HCT116 (cell line): ENCODE results near the gene SIGLEC11. TPM values are rescaled to one million over a fixed set of nuclear protein-coding genes. Genes with fewer than 3 reads are reported as not detected.
A peak's percentile ranks its signal among the peaks of the same experiment; 100 is the strongest.

Source experiments
- ATAC-seq: fragments of 200-7000 bp; cut with Tn5 transposase; 2 replicates; pipeline ENCODE4 v1.9.1; 2020; ENCODE audit warnings: mild to moderate bottlenecking, moderate library complexity
- BruUV-seq: library from RNA; stranded (reverse); fragments of 400-500 nt; replicated peaks from 2 replicates; lab custom pipeline; 2021; lab: Mats Ljungman, UMichigan
- CTCF ChIA-PET: fragments of 300-600 bp; sonication (Branson Sonifier 250); formaldehyde crosslinking; loops from one replicate; lab custom pipeline; 2021; ENCODE audit warnings: antibody characterized with exemption; lab: Charles Lee
- POLR2A ChIA-PET: fragments of 300-600, 350-600 bp; sonication (Branson Sonifier 250); formaldehyde crosslinking; loops from one replicate; lab custom pipeline; 2021; ENCODE audit warnings: antibody characterized with exemption; lab: Charles Lee
- RAD21 ChIA-PET, 2 experiments: fragments of 300-600 bp; sonication (Branson Sonifier 250); formaldehyde crosslinking; loops; one replicate each; lab custom pipeline; 2023; ENCODE audit warnings: low total read pairs in 2 of 2; ENCODE audit not compliant: uncharacterized antibody in 2 of 2, unreplicated experiment in 2 of 2, low non-redundant PET in 1 of 2; lab: Charles Lee
- DNase-seq: peaks from one replicate; pipeline ENCODE4 v3.0.0-alpha.2; 2010; ENCODE audit warnings: low read depth, low spot score
- H2AFZ ChIP-seq: fragments of 200-600 bp; shearing (Covaris generic), sonication (generic); 2 replicates; pipeline ENCODE4 v1.6.1; 2017; ENCODE audit warnings: low read depth, mixed run types, mixed read lengths, antibody characterized with exemption, low read length; ENCODE audit not compliant: poor library complexity, severe bottlenecking
- H3K27ac ChIP-seq: 2 replicates; pipeline ENCODE4 v1.5.1; 2012; ENCODE audit warnings: low read depth, low read length
- H3K27me3 ChIP-seq: fragments of 200-600 bp; sonication (generic); 2 replicates; pipeline ENCODE4 v1.6.1; 2016; ENCODE audit warnings: mixed run types, low read length, mixed read lengths; ENCODE audit not compliant: insufficient read depth
- H3K36me3 ChIP-seq, 2 experiments: fragments of 200-500 bp in 1 of 2; fragments of 200-600 bp in 1 of 2; sonication (Bioruptor generic) in 1 of 2; sonication (generic) in 1 of 2; 2 replicates each; pipeline versions ENCODE4 v1.5.1 to v1.6.1; 2014 to 2016; ENCODE audit warnings: low read length in 2 of 2, inconsistent platforms in 1 of 2, mixed read lengths in 1 of 2, mixed run types in 1 of 2; ENCODE audit not compliant: insufficient read depth in 2 of 2, control insufficient read depth in 1 of 2
- H3K4me1 ChIP-seq, 2 experiments: fragments of 200-600 bp in 1 of 2; sonication (generic) in 1 of 2; 2 replicates each; pipeline versions ENCODE4 v1.5.1 to v1.6.1; 2012 to 2017; ENCODE audit warnings: low read length in 2 of 2, inconsistent platforms in 1 of 2, mild to moderate bottlenecking in 1 of 2, mixed read lengths in 1 of 2, mixed run types in 1 of 2, moderate library complexity in 1 of 2; ENCODE audit not compliant: insufficient read depth in 2 of 2, control insufficient read depth in 1 of 2
- H3K4me2 ChIP-seq: fragments of 200-600 bp; sonication (generic); 2 replicates; pipeline ENCODE4 v1.6.1; 2017; ENCODE audit warnings: mixed run types, low read length, mixed read lengths
- H3K4me3 ChIP-seq, 2 experiments: fragments of 200-600 bp in 1 of 2; sonication (generic) in 1 of 2; replicated peaks in 1 of 2; 2 replicates each; pipeline ENCODE4 v1.5.1; 2011 to 2016; ENCODE audit warnings: low read length in 2 of 2, control low read depth in 1 of 2, low read depth in 1 of 2, mild to moderate bottlenecking in 1 of 2, mixed read lengths in 1 of 2, mixed run types in 1 of 2
- H3K79me2 ChIP-seq: fragments of 200-600 bp; sonication (generic); 2 replicates; pipeline ENCODE4 v1.6.1; 2017; ENCODE audit warnings: mild to moderate bottlenecking, mixed run types, low read length, moderate library complexity, mixed read lengths; ENCODE audit not compliant: insufficient read depth
- H3K9ac ChIP-seq: fragments of 200-600 bp; sonication (generic); 2 replicates; pipeline ENCODE4 v1.6.1; 2016; ENCODE audit warnings: low read length, mixed read lengths
- H3K9me2 ChIP-seq: fragments of 200-600 bp; sonication (generic), shearing (Covaris generic); 2 replicates; pipeline ENCODE4 v1.6.1; 2017; ENCODE audit warnings: mixed run types, mild to moderate bottlenecking, moderate library complexity; ENCODE audit not compliant: insufficient read depth
- H3K9me3 ChIP-seq, 2 experiments: fragments of 200-500 bp in 1 of 2; fragments of 200-600 bp in 1 of 2; sonication (Bioruptor generic) in 1 of 2; sonication (generic) in 1 of 2; 2 replicates each; pipeline ENCODE4 v1.6.1; 2014 to 2017; ENCODE audit warnings: low read length in 2 of 2, mixed read lengths in 2 of 2, inconsistent platforms in 1 of 2, low read depth in 1 of 2, mild to moderate bottlenecking in 1 of 2, mixed run types in 1 of 2, moderate library complexity in 1 of 2; ENCODE audit not compliant: control insufficient read depth in 1 of 2, insufficient read depth in 1 of 2
- H4K20me1 ChIP-seq: fragments of 200-600 bp; sonication (generic), shearing (Covaris generic); 2 replicates; pipeline ENCODE4 v1.6.1; 2017; ENCODE audit warnings: mixed run types, mild to moderate bottlenecking, moderate library complexity; ENCODE audit not compliant: insufficient read depth
- CTCF ChIP-seq, 3 experiments: fragments of 200-600 bp in 1 of 3; sonication (generic) in 1 of 3; IDR thresholded peaks in 2 of 3; conservative IDR thresholded peaks in 1 of 3; 2 replicates each; pipeline ENCODE4 v1.5.1; 2012 to 2017; ENCODE audit warnings: low read depth in 2 of 3, low read length in 2 of 3, antibody characterized with exemption in 1 of 3, borderline replicate concordance in 1 of 3, control low read depth in 1 of 3, mild to moderate bottlenecking in 1 of 3, mixed read lengths in 1 of 3, mixed run types in 1 of 3, moderate library complexity in 1 of 3; ENCODE audit not compliant: insufficient read depth in 1 of 3
- EGR1 ChIP-seq: IDR thresholded peaks from 2 replicates; pipeline ENCODE4 v1.6.1; 2012; ENCODE audit warnings: low read depth
- JUND ChIP-seq: IDR thresholded peaks from 2 replicates; pipeline ENCODE4 v1.6.1; 2012
- SP1 ChIP-seq: IDR thresholded peaks from 2 replicates; pipeline ENCODE4 v1.6.1; 2012; ENCODE audit warnings: low read depth
- YY1 ChIP-seq: IDR thresholded peaks from 2 replicates; pipeline ENCODE4 v1.6.1; 2011; ENCODE audit warnings: low read length, low read depth, moderate library complexity, mild to moderate bottlenecking; ENCODE audit not compliant: insufficient replicate concordance; ENCODE audit errors: extremely low read depth
- ZFX ChIP-seq: fragments of 450-650 bp; IDR thresholded peaks from 2 replicates; pipeline ENCODE4 v1.6.1; 2017
- intact Hi-C: fragments of 100-400 bp; cut with micrococcal nuclease; formaldehyde crosslinking; loops from 2 replicates; pipeline ENCODE4 v1.10.0; 2022
- total RNA-seq: library from RNA; stranded (reverse); gene quantifications from one replicate; pipeline ENCODE4 v1.2.1, GENCODE V29; 2021; ENCODE audit not compliant: unreplicated experiment

SIGLEC11 gene
- total RNA-seq, 1 experiment from 2014 or later = not detected

GRCh38 chr19:49912965-49913685 is 47.8 kb downstream of the SIGLEC11 start:
- Histone ChIP-seq H2AFZ (no peak overlapping the region), H3K27me3 (no peaks in the 10 kb centered on the region), H3K9ac (no peak overlapping the region), H3K4me1 (no peaks in the 10 kb centered on the region), H3K27ac (no peak overlapping the region), H3K4me3 (no peak overlapping the region), H3K9me3 (no peaks in the 10 kb centered on the region), H3K9me2 (no peaks in the 10 kb centered on the region), H3K79me2 (peaks cover 89% of the 10 kb centered on the region), H3K4me2 (no peak overlapping the region), H3K36me3 (peaks cover 34 to 57% of the 10 kb centered on the region in 2 experiments), H4K20me1 (no peaks in the 10 kb centered on the region)
- BruUV-seq = no TSS peak
- ChIA-PET POLR2A (no interaction called here), RAD21 (no interaction called here), CTCF (no interaction called here)
- DNase-seq (no peak), ATAC-seq (no peak; the same call in 1 of the 2 replicates)
- intact Hi-C loops = no loop called here
- 0 out of 6 replicates have a peak, but pooled peaks of 1 of the 3 experiments have one; percentile 7 for TF ChIP-seq CTCF (IDR thresholded peaks at IDR 0.05 in 2 of 3, conservative IDR thresholded peaks at IDR 0.05 in 1 of 3; ENCODE audit: borderline replicate concordance in 1 of 3, insufficient read depth in 1 of 3, low read depth in 2 of 3, low read length in 2 of 3)
- no peak for TF ChIP-seq ZFX

GRCh38 chr19:49911381-49912145 is 49.4 kb downstream of the SIGLEC11 start:
- RAD21 ChIA-PET = no interaction called here
- no TSS peak for BruUV-seq
- no peaks in the 10 kb centered on the region for H3K9me3 ChIP-seq
- no peak overlapping the region for H3K4me2 ChIP-seq
- H4K20me1 ChIP-seq = no peaks in the 10 kb centered on the region
- no peak for ATAC-seq
- no peak overlapping the region for H3K27ac ChIP-seq
- H3K4me1 ChIP-seq = no peaks in the 10 kb centered on the region
- POLR2A ChIA-PET = no interaction called here
- DNase-seq = no peak
- H3K9ac ChIP-seq = no peak overlapping the region
- no peaks in the 10 kb centered on the region for H3K9me2 ChIP-seq
- peaks cover 73% of the 10 kb centered on the region for H3K79me2 ChIP-seq
- H2AFZ ChIP-seq = no peak overlapping the region
- TF ChIP-seq JUND (no peak), EGR1 (no peak), SP1 (no peak), YY1 (no peak)
- peaks cover 35 to 60% of the 10 kb centered on the region in 2 experiments for H3K36me3 ChIP-seq
- no peak overlapping the region for H3K4me3 ChIP-seq
- H3K27me3 ChIP-seq = no peaks in the 10 kb centered on the region
- intact Hi-C loops = no loop called here
- CTCF ChIA-PET = interaction anchor here (0.7 kb wide), 1 partner anchor 106 kb away, joined by 3 read pairs; no protein-coding TSS in a partner anchor
